Measurements from ENCODE around the gene ZNF691. TPM values are rescaled to one million over a fixed set of nuclear protein-coding genes. Genes with fewer than 3 reads are reported as not detected.
"Not testable (repeated sequence)": the region's sequence is repeated elsewhere in the genome, so short reads cannot be mapped to it uniquely, and the experiment has no call there.

Gene ZNF691
- total RNA-seq, 1 donor from 2014 or later = 11.9 TPM

DNA sequence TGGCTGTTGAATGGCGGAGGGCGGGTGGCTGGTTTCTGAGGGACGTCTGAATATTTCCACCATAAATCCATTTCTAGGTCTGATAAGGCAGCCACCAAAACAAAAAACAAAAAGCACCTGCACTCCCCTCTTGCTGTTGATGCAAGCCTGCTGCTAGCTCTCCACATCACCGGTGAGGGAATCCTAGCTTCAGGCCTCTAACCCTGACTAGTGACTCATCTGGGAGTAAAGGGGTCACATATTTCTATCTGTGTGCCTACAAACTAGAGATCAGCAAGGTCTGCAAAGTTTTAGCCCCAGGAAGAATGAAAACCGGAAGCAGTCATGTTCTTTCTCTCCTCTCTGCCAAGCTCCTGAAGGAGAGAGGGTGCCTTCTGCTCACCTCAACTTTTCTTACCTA lies 39.8 kb upstream of the ZNF691 start:
- TF ChIP-seq, protein P1, sequence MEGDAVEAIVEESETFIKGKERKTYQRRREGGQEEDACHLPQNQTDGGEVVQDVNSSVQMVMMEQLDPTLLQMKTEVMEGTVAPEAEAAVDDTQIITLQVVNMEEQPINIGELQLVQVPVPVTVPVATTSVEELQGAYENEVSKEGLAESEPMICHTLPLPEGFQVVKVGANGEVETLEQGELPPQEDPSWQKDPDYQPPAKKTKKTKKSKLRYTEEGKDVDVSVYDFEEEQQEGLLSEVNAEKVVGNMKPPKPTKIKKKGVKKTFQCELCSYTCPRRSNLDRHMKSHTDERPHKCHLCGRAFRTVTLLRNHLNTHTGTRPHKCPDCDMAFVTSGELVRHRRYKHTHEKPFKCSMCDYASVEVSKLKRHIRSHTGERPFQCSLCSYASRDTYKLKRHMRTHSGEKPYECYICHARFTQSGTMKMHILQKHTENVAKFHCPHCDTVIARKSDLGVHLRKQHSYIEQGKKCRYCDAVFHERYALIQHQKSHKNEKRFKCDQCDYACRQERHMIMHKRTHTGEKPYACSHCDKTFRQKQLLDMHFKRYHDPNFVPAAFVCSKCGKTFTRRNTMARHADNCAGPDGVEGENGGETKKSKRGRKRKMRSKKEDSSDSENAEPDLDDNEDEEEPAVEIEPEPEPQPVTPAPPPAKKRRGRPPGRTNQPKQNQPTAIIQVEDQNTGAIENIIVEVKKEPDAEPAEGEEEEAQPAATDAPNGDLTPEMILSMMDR (IDR thresholded peaks at IDR 0.05) = no peak

DNA sequence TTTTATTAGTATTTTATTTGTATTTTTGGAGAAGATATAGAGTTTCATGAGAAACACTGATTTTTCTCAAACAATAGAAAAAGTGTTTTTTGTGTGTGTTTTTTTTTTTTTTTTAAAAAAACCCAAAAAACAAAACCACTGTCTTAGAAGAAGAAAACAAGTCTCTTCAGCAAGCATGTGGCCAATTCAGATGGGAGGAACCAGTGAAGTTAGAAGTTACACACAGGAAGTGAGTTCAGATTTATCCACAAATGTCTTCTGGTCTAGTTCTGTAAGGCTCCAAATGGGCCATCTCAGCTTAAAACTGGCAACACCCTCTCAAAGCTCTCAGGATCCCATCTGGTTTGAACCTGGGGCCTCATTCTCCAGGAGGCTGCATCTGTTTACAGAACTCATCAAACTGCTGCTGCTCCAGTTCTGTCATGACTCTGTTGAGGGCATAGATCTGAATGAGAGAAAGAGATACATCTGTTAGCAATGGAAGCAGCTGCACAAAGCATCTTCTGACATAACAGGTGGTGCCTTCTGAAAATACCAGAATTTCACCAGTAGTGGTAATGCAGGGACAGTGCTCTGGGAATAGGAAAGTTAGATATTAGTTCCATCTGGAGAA lies 39.3 kb upstream of the ZNF691 start:
- TF ChIP-seq, protein P1 (IDR thresholded peaks at IDR 0.05) = no peak
- Histone ChIP-seq H3K9me3 (no peaks in the 10 kb centered on the region), H3K27me3 (ENCODE audit: low read depth) (no peaks in the 10 kb centered on the region), H3K4me3 (no peak overlapping the region), H3K4me1 (no peaks in the 10 kb centered on the region), H3K36me3 (peaks cover 16% of the 10 kb centered on the region), H3K27ac (no peak overlapping the region)
- intact Hi-C loops (cut with DNase I) = no loop called here
- ATAC-seq = no peak
- no peak for DNase-seq

More for the DNA sequence above, 39.8 kb upstream of the ZNF691 start:
- DNase-seq (no peak), ATAC-seq (no peak)
- H3K4me3 ChIP-seq = no peak overlapping the region
- no peaks in the 10 kb centered on the region for H3K9me3 ChIP-seq
- H3K27me3 ChIP-seq (ENCODE audit: low read depth) = no peaks in the 10 kb centered on the region
- no peaks in the 10 kb centered on the region for H3K4me1 ChIP-seq
- intact Hi-C loops (cut with DNase I) = no loop called here
- H3K27ac ChIP-seq = no peak overlapping the region
- peaks cover 16% of the 10 kb centered on the region for H3K36me3 ChIP-seq

DNA sequence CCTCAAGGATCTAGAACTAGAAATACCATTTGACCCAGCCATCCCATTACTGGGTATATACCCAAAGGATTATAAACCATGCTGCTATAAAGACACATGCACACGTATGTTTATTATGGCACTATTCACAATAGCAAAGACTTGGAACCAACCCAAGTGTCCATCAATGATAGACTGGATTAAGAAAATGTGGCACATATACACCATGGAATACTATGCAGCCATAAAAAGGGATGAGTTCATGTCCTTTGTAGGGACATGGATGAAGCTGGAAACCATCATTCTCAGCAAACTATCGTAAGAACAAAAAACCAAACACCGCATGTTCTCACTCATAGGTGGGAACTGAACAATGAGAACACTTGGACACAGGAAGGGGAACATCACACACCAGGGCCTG lies 31.6 kb upstream of the ZNF691 start:
- H3K27ac ChIP-seq; H3K27me3 ChIP-seq (ENCODE audit: low read depth); H3K4me3 ChIP-seq; H3K36me3 ChIP-seq; ATAC-seq; DNase-seq; intact Hi-C loops (cut with DNase I); H3K9me3 ChIP-seq: not testable (repeated sequence)
- peaks cover 13% of the 10 kb centered on the region for H3K4me1 ChIP-seq

DNA sequence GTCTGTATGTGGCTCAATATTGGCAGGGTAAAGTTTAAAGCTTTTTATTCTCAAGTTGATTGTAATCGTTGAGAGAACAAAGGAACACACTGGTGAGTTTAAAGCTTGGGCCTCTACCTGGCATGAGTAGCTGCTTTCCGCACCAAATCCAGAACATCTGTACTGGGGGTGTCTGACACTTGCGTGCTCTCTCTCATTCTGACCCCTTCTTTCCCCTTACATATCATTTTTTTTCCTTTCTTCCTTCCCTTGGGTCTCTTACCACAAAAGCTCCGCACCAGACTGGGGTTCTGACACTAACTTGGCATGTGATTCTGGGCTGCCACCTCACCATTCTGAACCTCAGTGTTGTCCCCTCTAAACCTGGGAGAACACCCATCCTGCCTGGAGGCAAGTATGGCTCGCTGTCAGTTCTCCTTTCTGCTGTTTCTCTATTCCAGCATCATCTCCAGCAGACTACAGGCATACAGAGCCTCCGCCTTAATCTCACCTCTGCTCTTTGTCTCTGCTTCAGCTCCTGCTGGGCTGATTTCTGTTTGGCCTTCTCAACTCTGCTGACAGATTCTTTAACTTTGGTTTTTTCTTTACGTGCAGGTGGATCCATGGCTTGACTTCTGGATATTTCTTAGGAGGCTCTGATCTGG lies 30.4 kb upstream of the ZNF691 start:
- TF ChIP-seq, protein P1 (IDR thresholded peaks at IDR 0.05) = no peak
- Histone ChIP-seq H3K4me3 (peak overlapping the region; percentile 72), H3K4me1 (peaks cover 13% of the 10 kb centered on the region), H3K9me3 (no peaks in the 10 kb centered on the region), H3K27ac (peak overlapping the region; percentile 98), H3K36me3 (peaks cover 2% of the 10 kb centered on the region), H3K27me3 (ENCODE audit: low read depth) (no peaks in the 10 kb centered on the region)
- no peak for ATAC-seq
- no peak for DNase-seq
- intact Hi-C loops (cut with DNase I) = no loop called here

DNA sequence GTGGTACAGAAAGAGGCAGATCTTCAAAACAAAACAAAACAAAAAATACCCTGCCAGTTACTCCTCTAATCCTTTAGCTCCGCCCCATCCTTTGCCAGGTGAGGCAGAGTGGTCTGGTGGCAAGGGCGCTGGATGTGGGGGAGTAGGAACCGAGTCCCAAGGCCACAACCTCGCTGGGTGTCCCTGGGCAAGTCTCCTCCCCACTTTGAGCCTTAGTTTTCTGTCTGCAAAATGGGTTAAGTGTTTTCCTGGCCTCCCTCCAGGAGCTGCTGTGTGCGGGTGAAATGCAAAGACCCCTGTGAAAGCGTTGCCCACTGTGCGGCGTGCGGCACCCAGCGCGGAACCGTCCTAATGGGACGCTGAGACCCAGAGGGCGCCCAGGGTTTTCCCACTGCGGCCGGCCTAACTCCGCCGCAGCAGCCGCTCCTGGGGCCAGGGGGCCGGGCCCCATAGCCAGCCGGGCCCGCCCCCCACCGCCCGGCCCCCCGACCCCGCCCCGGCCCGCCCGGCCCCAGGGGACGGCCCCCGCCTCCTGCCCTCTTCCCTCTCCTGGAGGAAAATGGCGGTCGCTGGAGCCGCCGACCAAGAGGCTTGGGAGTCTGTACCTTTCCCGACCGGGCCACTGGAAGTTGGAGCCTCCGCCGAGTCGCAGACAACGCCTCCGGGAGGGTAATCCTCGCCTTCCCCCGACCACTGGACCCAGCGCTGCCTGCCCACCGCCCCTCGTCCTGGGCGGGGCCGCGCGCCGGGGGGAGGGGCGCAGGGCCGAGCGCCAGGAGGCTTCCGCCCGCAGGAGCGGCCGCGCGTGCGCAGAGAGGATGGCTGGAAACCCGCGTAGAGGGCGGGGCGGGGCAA lies 29.6 kb upstream of the ZNF691 start, which contains the start of the genes ERMAP and SVBP:
TSS of gene ERMAP (plus strand) at position 538 of the 855 bp plus-strand sequence. CDS start 13,327 bp downstream, outside the sequence.
TSS of gene SVBP (minus strand) at position 813 of the 855 bp plus-strand sequence. CDS start 853 bp downstream, outside the sequence.
- ATAC-seq = peak; percentile 99
- TF ChIP-seq, protein P1 (IDR thresholded peaks at IDR 0.05) = no peak
- H3K4me1 ChIP-seq = peaks cover 13% of the 10 kb centered on the region
- intact Hi-C loops (cut with DNase I) = no loop called here
- H3K27me3 ChIP-seq (ENCODE audit: low read depth) = no peaks in the 10 kb centered on the region
- H3K4me3 ChIP-seq = peak within 1 kb of the TSS; percentile 72
- H3K36me3 ChIP-seq = no peaks in the 10 kb centered on the region
- peak; percentile 95 for DNase-seq
- peak within 1 kb of the TSS; percentile 98 for H3K27ac ChIP-seq
- no peaks in the 10 kb centered on the region for H3K9me3 ChIP-seq
